ENCODE measurements around the gene FAM168A.

The FAM168A gene

DNA sequence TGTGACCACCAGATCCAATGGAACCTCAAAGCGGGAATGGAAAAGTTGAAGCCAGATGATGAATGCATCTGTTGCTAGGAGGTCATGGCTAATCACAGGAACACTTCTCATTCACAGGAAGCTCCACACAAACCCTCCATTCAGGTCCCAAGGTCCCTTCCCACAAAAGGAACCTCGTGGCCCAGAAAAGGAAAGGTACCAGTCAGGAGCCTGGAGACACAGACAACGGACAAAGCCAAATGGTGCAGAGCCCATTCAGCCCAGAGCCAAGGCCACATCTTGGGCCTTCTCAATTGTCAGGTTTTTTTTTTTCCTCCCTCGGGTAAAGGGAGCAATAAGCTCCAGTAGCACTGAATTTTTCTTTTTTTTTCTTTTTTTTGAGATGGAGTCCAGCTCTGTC is 87.0 kb downstream of the FAM168A start:
- CTCF ChIA-PET: interaction anchor here (1.1 kb wide), 1 partner anchor 115 kb away, joined by 3 read pairs; no protein-coding TSS in a partner anchor
- Mint-ChIP-seq H3K4me3 (no peak overlapping the region), H3K4me1 (peaks cover 2% of the 10 kb centered on the region), H3K9me3 (peaks cover 4% of the 10 kb centered on the region), H3K36me3 (no peaks in the 10 kb centered on the region), H3K27me3 (no peaks in the 10 kb centered on the region), H3K27ac (no peak overlapping the region)
- no peak for DNase-seq

DNA sequence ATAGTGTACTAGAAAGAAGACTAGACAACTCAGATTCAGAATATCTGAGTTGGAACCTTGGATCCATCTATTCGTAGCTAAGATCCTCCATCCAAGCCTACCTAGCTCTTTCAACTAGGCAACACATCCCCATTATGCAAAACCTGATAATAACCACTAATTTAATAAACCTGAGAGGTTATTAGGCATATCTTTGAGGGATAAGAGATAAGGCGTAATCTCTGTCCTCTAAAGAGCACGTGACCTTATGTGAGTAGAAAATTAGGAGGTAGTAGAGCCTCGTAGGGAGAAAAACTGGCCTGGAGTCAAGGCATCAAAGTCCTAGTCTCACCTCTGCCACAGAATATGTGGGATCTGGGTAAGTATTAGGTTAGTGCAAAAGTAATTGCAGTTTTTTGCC is 87.8 kb downstream of the FAM168A start:
- no peaks in the 10 kb centered on the region for H3K36me3 Mint-ChIP-seq
- peaks cover 2% of the 10 kb centered on the region for H3K4me1 Mint-ChIP-seq
- H3K27ac Mint-ChIP-seq: no peak overlapping the region
- peaks cover 4% of the 10 kb centered on the region for H3K9me3 Mint-ChIP-seq
- DNase-seq: no peak
- H3K4me3 Mint-ChIP-seq: no peak overlapping the region
- H3K27me3 Mint-ChIP-seq: no peaks in the 10 kb centered on the region
- CTCF ChIA-PET: interaction anchor here (0.8 to 1.1 kb wide), 2 partner anchors 116 to 151 kb away, joined by 3 read pairs; no protein-coding TSS in a partner anchor

- Mint-ChIP-seq H3K27me3 (no peaks in the 10 kb centered on the region), H3K9me3 (peaks cover 7% of the 10 kb centered on the region)
- CTCF ChIA-PET: interaction anchor here (0.7 to 0.8 kb wide), 2 partner anchors 13 to 152 kb away, joined by 3 read pairs; no protein-coding TSS in a partner anchor
Observed at GRCh38 chr11:73509188-73509587, 88.7 kb downstream of the FAM168A start.

DNA sequence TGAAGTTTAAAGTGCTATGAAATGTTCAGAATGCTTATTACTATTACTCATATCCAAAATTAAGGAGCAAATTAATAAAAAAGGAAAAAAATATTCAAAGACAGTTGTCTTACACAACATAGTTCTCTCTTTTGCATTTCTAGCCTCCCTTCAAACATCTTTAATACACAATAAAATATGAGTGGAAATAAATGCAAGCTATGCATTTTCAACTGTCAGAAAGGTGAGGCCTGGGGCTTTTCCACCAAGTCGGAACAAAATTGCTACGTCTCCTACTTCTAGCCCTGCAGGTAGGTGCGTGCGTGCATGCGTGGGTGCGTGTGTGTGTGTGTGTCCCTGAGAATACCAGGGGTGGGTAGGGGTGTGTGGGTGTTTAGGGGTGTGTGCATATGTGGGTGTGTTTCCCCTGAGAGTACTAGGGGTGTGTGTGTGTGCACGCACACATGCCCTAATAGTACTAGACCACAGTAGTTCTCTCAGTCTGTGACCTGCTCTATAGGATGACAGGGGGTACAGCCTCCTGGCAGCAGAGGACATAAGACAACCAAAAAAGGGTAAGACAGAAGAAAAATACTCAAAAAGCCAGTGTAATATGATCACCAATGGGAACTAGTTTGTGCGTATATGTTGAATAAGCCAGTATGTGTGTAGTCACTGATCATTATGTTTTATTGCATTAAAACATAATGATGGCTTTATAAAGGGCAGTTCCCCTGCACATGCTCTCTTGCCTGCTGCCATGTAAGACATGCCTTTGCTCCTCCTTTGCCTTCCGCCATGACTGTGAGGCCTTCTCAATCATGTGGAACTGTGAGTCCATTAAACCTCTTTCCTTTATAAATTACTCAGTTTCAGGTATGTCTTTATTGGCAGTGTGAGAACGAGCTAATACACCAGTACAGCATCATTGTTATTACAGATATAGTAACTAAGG is 89.4 kb downstream of the FAM168A start:
- H3K4me1 Mint-ChIP-seq: peaks cover 5% of the 10 kb centered on the region
- peaks cover 5% of the 10 kb centered on the region for H3K36me3 Mint-ChIP-seq
- CTCF ChIA-PET: interaction anchor here (0.7 kb wide), 1 partner anchor 13 kb away, joined by 3 read pairs; no protein-coding TSS in a partner anchor
- peaks cover 12% of the 10 kb centered on the region for H3K9me3 Mint-ChIP-seq
- H3K27me3 Mint-ChIP-seq: no peaks in the 10 kb centered on the region
- DNase-seq: no peak
- no peak overlapping the region for H3K4me3 Mint-ChIP-seq
- H3K27ac Mint-ChIP-seq: no peak overlapping the region

More at GRCh38 chr11:73509188-73509587, 88.7 kb downstream of the FAM168A start:
- Mint-ChIP-seq H3K27ac (no peak overlapping the region), H3K36me3 (no peaks in the 10 kb centered on the region), H3K4me1 (peaks cover 2% of the 10 kb centered on the region), H3K4me3 (no peak overlapping the region)
- DNase-seq: no peak

DNA sequence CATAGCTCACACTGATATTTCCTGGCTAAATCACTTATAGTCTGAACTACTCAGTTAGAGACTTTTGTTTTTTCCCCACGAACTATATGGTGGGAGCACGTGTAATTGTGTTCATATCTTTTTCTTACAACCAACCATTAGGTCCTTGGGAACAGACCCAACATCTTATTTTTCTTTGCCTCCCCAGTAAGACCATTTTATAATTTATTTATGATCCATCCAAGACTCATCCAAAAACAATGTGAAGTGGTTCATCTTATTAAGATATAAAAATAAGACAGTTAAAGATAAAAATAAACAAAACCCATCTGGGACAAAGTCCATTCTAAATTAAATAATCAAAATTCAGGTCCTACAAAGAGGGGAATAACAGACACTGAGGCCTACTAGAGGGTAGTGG is 90.8 kb downstream of the FAM168A start:
- CTCF ChIA-PET: no interaction called here
- no peaks in the 10 kb centered on the region for H3K27me3 Mint-ChIP-seq

DNA sequence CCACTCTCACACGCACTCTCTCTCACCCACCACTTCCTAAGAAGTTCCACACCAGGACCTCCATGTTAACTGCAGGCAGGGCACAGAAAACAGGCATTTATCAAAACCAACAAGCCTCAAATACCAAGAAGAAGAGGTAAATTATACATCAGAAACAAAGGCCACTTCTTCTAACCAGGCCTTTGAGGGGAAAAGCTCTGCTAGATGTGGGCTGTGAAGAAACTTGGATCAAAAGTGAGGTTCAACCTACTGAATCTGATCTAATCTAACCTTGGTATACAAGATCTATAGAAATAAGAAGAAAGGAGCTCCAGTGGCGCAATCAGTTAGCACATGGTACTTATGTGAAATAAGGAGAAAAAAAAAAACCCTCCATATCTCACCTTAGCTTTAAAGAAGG is 91.9 kb downstream of the FAM168A start:
- H3K27me3 Mint-ChIP-seq: no peaks in the 10 kb centered on the region
- H3K9me3 Mint-ChIP-seq: peaks cover 17% of the 10 kb centered on the region
- no peak for DNase-seq
- peaks cover 10% of the 10 kb centered on the region for H3K4me1 Mint-ChIP-seq
- CTCF ChIA-PET: interaction anchor here (1.4 kb wide), 1 partner anchor 27 kb away, joined by 3 read pairs; no protein-coding TSS in a partner anchor
- H3K27ac Mint-ChIP-seq: no peak overlapping the region
- peaks cover 7% of the 10 kb centered on the region for H3K36me3 Mint-ChIP-seq
- H3K4me3 Mint-ChIP-seq: no peak overlapping the region

More for the DNA sequence above, 90.8 kb downstream of the FAM168A start:
- Mint-ChIP-seq H3K4me3 (no peak overlapping the region), H3K36me3 (peaks cover 7% of the 10 kb centered on the region), H3K27ac (no peak overlapping the region), H3K4me1 (peaks cover 5% of the 10 kb centered on the region), H3K9me3 (peaks cover 12% of the 10 kb centered on the region)
- no peak for DNase-seq

DNA sequence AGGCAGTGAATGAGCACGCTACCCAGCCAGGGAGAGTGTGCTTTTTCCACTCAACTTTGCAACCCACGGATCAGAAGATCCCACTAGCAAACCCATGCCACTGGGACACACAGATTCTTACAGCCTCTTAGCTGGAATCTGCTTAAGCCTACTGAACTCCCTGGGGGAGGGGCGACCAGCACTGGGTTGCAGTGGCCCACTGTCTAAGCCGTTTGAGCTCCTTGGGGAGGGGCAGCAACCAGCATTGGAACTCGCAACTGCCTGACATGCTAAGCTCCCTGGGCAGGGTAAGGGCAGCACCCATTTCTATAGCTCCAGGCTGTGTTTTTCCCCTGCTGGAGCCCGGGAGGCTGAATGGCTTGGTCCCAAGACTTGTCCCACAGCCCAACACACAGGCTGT is 99.6 kb downstream of the FAM168A start:
- Mint-ChIP-seq H3K36me3 (peaks cover 15% of the 10 kb centered on the region), H3K4me1 (peaks cover 10% of the 10 kb centered on the region), H3K9me3 (peaks cover 18% of the 10 kb centered on the region), H3K27me3 (no peaks in the 10 kb centered on the region), H3K27ac (no peak overlapping the region), H3K4me3 (no peak overlapping the region)
- CTCF ChIA-PET: no interaction called here
- DNase-seq: no peak

GRCh38 chr11:73496134-73496533 is 101.8 kb downstream of the FAM168A start:
- Mint-ChIP-seq H3K27ac (no peak overlapping the region), H3K36me3 (peaks cover 13% of the 10 kb centered on the region), H3K4me1 (peaks cover 6% of the 10 kb centered on the region), H3K4me3 (no peak overlapping the region), H3K27me3 (no peaks in the 10 kb centered on the region), H3K9me3 (peaks cover 14% of the 10 kb centered on the region)
- CTCF ChIA-PET: no interaction called here
- no peak for DNase-seq

- CTCF ChIA-PET: no interaction called here
- H3K4me3 Mint-ChIP-seq: no peak overlapping the region
- H3K27me3 Mint-ChIP-seq: no peaks in the 10 kb centered on the region
- peaks cover 13% of the 10 kb centered on the region for H3K9me3 Mint-ChIP-seq
- no peak for DNase-seq
- no peak overlapping the region for H3K27ac Mint-ChIP-seq
- peaks cover 2% of the 10 kb centered on the region for H3K4me1 Mint-ChIP-seq
- H3K36me3 Mint-ChIP-seq: peaks cover 13% of the 10 kb centered on the region
Observed at GRCh38 chr11:73495731-73496130, 102.2 kb downstream of the FAM168A start.

DNA sequence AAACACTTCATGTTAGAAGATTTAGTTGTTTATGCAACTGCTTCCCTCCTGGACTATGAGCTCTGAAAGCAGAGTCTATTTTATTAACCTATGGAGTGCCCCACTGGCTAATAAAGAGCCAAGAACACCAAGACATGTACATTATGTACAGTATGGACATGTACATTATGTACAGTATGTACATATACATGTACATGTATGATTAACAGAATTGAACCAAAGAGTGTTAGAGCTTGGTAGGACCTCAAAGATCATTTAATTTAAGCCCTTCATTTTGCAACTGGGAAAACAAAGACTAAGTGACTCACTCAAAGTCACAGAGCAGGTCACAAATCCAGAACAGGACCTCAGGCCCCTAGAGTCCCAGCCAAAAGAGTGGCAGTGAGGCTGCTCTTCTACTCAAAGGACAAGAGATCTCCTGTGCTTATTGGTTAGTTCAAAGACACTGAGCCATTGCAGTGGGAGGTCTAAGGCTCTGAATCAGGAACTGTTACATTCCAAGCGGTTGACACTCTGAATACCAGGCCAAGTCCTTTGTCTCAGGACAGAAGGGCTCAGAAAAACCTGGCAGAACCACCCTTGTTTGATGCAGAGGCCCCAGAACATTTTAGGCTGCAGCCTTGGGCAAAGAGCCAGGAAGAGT is 103.8 kb downstream of the FAM168A start:
- no peak overlapping the region for H3K4me3 Mint-ChIP-seq

DNA sequence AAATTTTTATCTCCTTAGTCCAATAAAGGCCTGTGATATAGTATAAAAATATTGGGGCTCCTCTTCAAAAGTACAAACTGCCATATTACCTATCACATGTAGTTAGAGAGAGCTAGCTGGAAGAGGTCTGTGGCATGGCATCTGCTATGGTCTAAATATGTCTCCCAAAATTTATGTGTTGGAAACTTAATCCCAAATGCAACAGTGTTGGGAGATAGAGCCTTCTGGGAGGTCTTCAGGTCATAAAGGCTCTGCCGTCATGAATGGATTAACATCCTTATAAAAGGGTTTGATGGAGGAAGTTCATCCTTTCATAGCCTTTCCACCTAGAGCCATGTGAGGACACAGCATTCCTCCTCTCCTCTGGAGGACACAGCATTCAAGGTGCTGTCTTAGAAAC is 116.3 kb downstream of the FAM168A start:
- no peaks in the 10 kb centered on the region for H3K4me1 Mint-ChIP-seq
- CTCF ChIA-PET: interaction anchor here (3.6 kb wide), 1 partner anchor 180 kb away, joined by 21 read pairs; no protein-coding TSS in a partner anchor
- H3K27ac Mint-ChIP-seq: no peak overlapping the region
- H3K27me3 Mint-ChIP-seq: no peaks in the 10 kb centered on the region
- no peak for DNase-seq
- H3K36me3 Mint-ChIP-seq: no peaks in the 10 kb centered on the region
- peaks cover 5% of the 10 kb centered on the region for H3K9me3 Mint-ChIP-seq
- no peak overlapping the region for H3K4me3 Mint-ChIP-seq

More for the DNA sequence above, 103.8 kb downstream of the FAM168A start:
- peaks cover 9% of the 10 kb centered on the region for H3K9me3 Mint-ChIP-seq
- H3K36me3 Mint-ChIP-seq: peaks cover 11% of the 10 kb centered on the region
- no peak overlapping the region for H3K27ac Mint-ChIP-seq
- no peak for DNase-seq
- CTCF ChIA-PET: no interaction called here
- no peaks in the 10 kb centered on the region for H3K27me3 Mint-ChIP-seq
- H3K4me1 Mint-ChIP-seq: no peaks in the 10 kb centered on the region

DNA sequence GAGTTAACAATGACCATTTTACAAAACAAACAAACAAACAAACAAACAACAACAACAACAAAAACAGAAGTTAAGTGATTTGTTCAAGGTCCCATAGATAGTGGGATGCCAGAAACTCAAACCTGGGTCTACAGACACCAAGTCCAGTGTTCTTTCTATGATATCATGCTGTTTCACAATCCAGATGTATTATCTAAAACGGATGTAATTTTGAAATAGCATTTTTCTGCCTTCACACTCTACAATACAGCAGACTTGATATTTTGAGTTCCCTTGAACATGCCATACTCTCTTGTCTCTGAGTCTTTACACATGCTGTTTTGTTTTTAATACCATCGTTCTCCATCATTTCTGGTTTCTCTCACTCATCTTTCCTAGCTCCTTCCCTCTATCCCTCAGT is 117.2 kb downstream of the FAM168A start:
- H3K4me3 Mint-ChIP-seq: no peak overlapping the region
- H3K36me3 Mint-ChIP-seq: no peaks in the 10 kb centered on the region
- peaks cover 5% of the 10 kb centered on the region for H3K9me3 Mint-ChIP-seq
- DNase-seq: no peak
- no peaks in the 10 kb centered on the region for H3K27me3 Mint-ChIP-seq
- no peaks in the 10 kb centered on the region for H3K4me1 Mint-ChIP-seq
- CTCF ChIA-PET: interaction anchor here (0.7 to 3.6 kb wide), 4 partner anchors 15 to 181 kb away, joined by 3 to 21 read pairs (median 8); no protein-coding TSS in a partner anchor
- H3K27ac Mint-ChIP-seq: no peak overlapping the region

GRCh38 chr11:73478737-73479347 is 119.1 kb downstream of the FAM168A start:
- no peak for DNase-seq
- peaks cover 5% of the 10 kb centered on the region for H3K9me3 Mint-ChIP-seq
- CTCF ChIA-PET: interaction anchor here (0.7 to 3.6 kb wide), 9 partner anchors 10 to 182 kb away, joined by 3 to 21 read pairs (median 5); no protein-coding TSS in a partner anchor

GRCh38 chr11:73477518-73477917 is 120.4 kb downstream of the FAM168A start:
- no peak for DNase-seq
- Mint-ChIP-seq H3K36me3 (no peaks in the 10 kb centered on the region), H3K27me3 (no peaks in the 10 kb centered on the region), H3K4me1 (no peaks in the 10 kb centered on the region), H3K9me3 (peaks cover 5% of the 10 kb centered on the region), H3K27ac (no peak overlapping the region), H3K4me3 (no peak overlapping the region)
- CTCF ChIA-PET: interaction anchor here (0.7 kb wide), 1 partner anchor 77 kb away, joined by 4 read pairs; no protein-coding TSS in a partner anchor

More at GRCh38 chr11:73478737-73479347, 119.1 kb downstream of the FAM168A start:
- Mint-ChIP-seq H3K4me1 (no peaks in the 10 kb centered on the region), H3K4me3 (no peak overlapping the region), H3K36me3 (no peaks in the 10 kb centered on the region), H3K27ac (no peak overlapping the region), H3K27me3 (no peaks in the 10 kb centered on the region)

Data from activated naive CD4-positive, alpha-beta T cell treated with anti-CD3 and anti-CD28 coated beads, Interleukin-2, amount 10 ng/mL, durations not matched to agents 7 days and 5 days (primary cell).